Panc1 (cell line): Measurements from ENCODE around the gene SPO11.

Experiments used
- CTCF ChIP-seq: fragments of 450-650 bp; IDR thresholded peaks from 2 replicates; pipeline ENCODE4 v1.5.1; 2017; ENCODE audit warnings: mild to moderate bottlenecking
- TF ChIP-seq, protein P1 (sequence below), 2 experiments: IDR thresholded peaks; 2 replicates each; pipeline ENCODE4 v1.6.1; 2011 to 2012; ENCODE audit warnings: low read depth in 2 of 2, control low read depth in 1 of 2, low read length in 1 of 2, mild to moderate bottlenecking in 1 of 2, moderate library complexity in 1 of 2; ENCODE audit not compliant: insufficient read depth in 1 of 2

DNA sequence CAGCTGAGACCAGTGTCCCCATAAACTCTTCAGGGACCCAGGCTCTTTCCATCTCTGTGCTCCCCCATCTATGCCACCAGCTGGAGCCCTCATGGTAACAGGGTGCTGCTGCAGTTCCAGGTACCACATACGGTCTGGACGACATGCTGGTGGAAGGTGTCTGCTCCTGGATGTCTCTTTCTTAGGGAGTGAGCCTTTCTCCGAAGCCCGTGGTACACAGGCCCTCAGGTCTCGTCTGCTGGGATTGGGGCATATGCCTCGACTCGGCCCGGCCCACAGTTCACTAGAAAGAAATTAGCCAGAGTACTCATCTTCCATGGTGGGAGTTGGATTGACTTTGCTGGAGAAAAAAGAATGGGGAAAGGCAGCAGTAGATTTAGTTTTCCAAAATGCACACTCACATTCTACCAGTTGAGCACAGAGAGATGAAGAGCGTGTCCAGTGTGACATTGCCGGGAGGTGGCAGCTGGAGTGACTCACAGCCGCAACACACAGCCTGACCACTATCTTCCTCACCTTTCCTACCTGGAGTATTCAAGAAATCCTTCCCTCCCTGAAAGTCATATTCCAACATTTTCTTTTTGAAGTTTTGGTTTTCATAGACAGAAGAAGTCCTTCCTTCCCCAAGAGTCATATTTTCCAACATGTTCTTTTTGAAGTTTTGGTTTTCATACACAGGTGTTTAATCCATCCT lies 18.6 kb upstream of the SPO11 start:
- no peak for TF ChIP-seq CTCF
- TF ChIP-seq, protein P1, sequence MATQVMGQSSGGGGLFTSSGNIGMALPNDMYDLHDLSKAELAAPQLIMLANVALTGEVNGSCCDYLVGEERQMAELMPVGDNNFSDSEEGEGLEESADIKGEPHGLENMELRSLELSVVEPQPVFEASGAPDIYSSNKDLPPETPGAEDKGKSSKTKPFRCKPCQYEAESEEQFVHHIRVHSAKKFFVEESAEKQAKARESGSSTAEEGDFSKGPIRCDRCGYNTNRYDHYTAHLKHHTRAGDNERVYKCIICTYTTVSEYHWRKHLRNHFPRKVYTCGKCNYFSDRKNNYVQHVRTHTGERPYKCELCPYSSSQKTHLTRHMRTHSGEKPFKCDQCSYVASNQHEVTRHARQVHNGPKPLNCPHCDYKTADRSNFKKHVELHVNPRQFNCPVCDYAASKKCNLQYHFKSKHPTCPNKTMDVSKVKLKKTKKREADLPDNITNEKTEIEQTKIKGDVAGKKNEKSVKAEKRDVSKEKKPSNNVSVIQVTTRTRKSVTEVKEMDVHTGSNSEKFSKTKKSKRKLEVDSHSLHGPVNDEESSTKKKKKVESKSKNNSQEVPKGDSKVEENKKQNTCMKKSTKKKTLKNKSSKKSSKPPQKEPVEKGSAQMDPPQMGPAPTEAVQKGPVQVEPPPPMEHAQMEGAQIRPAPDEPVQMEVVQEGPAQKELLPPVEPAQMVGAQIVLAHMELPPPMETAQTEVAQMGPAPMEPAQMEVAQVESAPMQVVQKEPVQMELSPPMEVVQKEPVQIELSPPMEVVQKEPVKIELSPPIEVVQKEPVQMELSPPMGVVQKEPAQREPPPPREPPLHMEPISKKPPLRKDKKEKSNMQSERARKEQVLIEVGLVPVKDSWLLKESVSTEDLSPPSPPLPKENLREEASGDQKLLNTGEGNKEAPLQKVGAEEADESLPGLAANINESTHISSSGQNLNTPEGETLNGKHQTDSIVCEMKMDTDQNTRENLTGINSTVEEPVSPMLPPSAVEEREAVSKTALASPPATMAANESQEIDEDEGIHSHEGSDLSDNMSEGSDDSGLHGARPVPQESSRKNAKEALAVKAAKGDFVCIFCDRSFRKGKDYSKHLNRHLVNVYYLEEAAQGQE (IDR thresholded peaks at IDR 0.05; ENCODE audit: insufficient read depth in 1 of 2, low read depth in 2 of 2, low read length in 1 of 2) = no peak
